ENCODE results near the gene GRM8. TPM values are rescaled to one million over a fixed set of nuclear protein-coding genes. Genes with fewer than 3 reads are reported as not detected.
A peak's percentile ranks its signal among the peaks of the same experiment; 100 is the strongest.

Gene GRM8
- total RNA-seq, 1 donor from 2014 or later, result 0.51 TPM

DNA sequence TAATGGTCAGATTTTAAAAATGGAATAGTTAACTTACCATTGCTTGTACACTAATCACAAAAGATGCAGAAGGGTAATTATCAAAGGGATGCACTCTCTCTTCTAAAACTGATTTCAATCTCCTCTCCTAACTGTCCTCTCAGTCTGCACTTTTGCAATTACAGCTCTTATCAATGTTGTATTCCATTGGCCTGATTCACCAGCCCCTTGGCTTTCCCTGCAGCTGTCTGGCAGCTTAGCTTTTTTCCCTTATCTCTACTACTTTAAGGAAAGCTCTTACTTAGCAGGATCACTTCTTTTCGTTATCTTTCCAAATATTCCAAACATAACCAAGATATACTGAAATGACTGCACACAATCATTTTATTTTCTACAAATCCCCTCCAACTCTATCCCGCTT, 448.8 kb downstream of the GRM8 start:
- Mint-ChIP-seq H3K4me1 (ENCODE audit: unreplicated experiment) (no peaks in the 10 kb centered on the region), H3K27ac (ENCODE audit: unreplicated experiment) (no peak overlapping the region), H3K9me3 (ENCODE audit: unreplicated experiment) (no peaks in the 10 kb centered on the region), H3K36me3 (ENCODE audit: unreplicated experiment) (no peaks in the 10 kb centered on the region), H3K4me3 (ENCODE audit: unreplicated experiment) (no peak overlapping the region), H3K27me3 (ENCODE audit: unreplicated experiment) (peaks cover 11% of the 10 kb centered on the region)
- no peak for DNase-seq (ENCODE audit: extremely low spot score, unreplicated experiment)
- TF ChIP-seq, protein P1, sequence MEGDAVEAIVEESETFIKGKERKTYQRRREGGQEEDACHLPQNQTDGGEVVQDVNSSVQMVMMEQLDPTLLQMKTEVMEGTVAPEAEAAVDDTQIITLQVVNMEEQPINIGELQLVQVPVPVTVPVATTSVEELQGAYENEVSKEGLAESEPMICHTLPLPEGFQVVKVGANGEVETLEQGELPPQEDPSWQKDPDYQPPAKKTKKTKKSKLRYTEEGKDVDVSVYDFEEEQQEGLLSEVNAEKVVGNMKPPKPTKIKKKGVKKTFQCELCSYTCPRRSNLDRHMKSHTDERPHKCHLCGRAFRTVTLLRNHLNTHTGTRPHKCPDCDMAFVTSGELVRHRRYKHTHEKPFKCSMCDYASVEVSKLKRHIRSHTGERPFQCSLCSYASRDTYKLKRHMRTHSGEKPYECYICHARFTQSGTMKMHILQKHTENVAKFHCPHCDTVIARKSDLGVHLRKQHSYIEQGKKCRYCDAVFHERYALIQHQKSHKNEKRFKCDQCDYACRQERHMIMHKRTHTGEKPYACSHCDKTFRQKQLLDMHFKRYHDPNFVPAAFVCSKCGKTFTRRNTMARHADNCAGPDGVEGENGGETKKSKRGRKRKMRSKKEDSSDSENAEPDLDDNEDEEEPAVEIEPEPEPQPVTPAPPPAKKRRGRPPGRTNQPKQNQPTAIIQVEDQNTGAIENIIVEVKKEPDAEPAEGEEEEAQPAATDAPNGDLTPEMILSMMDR (IDR thresholded peaks at IDR 0.05), result no peak

DNA sequence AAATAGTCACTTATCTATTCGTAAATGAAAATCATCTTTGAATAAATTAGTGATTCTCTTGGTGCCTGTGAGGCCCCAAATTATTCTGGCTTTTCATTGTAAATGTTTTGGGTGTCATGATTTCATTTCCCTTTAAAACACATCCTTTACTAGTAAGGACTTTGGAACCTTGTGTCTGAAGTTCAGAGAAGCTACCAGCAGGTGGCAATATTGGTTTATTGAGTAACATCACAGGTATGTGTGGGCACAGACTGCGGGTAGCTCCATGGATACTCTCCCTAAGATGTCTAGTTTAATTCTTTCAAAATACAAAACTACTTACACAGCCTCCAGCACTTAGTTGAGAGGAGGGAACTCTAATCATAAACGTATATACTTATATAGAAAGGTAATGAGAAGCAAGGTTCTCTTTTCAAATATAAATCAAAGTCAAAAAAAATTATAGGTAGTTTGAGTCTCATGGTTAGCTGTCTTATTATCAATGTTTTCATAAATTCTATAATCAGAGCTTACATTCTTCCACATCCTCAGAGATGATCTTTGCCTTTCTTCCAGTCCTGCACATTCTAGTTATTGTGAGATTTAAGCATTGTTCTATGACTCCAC, 449.6 kb downstream of the GRM8 start:
- no peak for DNase-seq (ENCODE audit: extremely low spot score, unreplicated experiment)
- TF ChIP-seq, protein P1 (IDR thresholded peaks at IDR 0.05), result peak; percentile 64
- H3K9me3 Mint-ChIP-seq (ENCODE audit: unreplicated experiment), result no peaks in the 10 kb centered on the region

DNA sequence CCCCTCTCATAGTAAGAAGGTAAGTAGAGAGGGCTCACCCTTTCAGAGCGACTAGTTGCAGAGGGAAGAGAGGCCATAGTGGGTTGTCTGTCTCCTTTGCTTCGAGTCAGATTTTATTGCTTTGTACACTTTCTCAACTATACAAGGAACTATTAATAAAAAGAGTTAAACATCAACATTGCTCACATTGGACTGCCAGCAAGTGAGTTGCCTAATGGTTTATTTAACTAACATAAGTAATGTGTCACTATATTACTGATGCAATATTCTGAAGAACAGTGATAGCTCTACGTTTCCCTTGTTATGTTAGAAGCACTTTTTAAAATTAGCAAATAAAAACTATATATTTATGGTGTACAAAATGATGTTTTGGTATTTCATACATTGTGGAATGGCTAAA, 451.0 kb downstream of the GRM8 start:
- Mint-ChIP-seq H3K9me3 (ENCODE audit: unreplicated experiment) (no peaks in the 10 kb centered on the region), H3K4me3 (ENCODE audit: unreplicated experiment) (no peak overlapping the region), H3K27me3 (ENCODE audit: unreplicated experiment) (peaks cover 11% of the 10 kb centered on the region), H3K4me1 (ENCODE audit: unreplicated experiment) (no peaks in the 10 kb centered on the region), H3K27ac (ENCODE audit: unreplicated experiment) (no peak overlapping the region), H3K36me3 (ENCODE audit: unreplicated experiment) (no peaks in the 10 kb centered on the region)
- TF ChIP-seq, protein P1 (IDR thresholded peaks at IDR 0.05), result no peak
- no peak for DNase-seq (ENCODE audit: extremely low spot score, unreplicated experiment)

More for the DNA sequence above, 449.6 kb downstream of the GRM8 start:
- Mint-ChIP-seq H3K27me3 (ENCODE audit: unreplicated experiment) (peaks cover 11% of the 10 kb centered on the region), H3K4me1 (ENCODE audit: unreplicated experiment) (no peaks in the 10 kb centered on the region), H3K36me3 (ENCODE audit: unreplicated experiment) (no peaks in the 10 kb centered on the region), H3K4me3 (ENCODE audit: unreplicated experiment) (no peak overlapping the region), H3K27ac (ENCODE audit: unreplicated experiment) (no peak overlapping the region)

DNA sequence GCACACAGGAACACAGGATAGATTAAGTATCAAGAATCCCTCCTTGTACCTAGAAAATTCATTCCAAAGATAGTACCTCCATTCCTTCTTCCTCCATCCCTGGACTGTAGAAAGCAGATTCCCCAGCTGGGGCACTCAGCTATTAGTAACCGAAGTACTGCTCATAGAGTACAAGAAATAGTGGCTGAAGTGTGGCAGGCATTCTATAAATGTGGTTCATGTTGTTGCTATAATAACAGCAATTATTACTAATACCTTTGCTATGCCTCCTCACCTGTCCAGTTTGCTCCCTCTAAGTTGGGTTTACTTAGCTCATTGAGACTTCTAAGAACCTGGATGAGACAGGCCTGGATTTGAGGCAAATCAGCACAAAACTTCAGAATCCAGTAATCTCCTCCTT, 453.2 kb downstream of the GRM8 start:
- Mint-ChIP-seq H3K27me3 (ENCODE audit: unreplicated experiment) (peaks cover 16% of the 10 kb centered on the region), H3K27ac (ENCODE audit: unreplicated experiment) (no peak overlapping the region), H3K4me3 (ENCODE audit: unreplicated experiment) (no peak overlapping the region), H3K4me1 (ENCODE audit: unreplicated experiment) (no peaks in the 10 kb centered on the region), H3K9me3 (ENCODE audit: unreplicated experiment) (no peaks in the 10 kb centered on the region), H3K36me3 (ENCODE audit: unreplicated experiment) (no peaks in the 10 kb centered on the region)
- DNase-seq (ENCODE audit: extremely low spot score, unreplicated experiment), result no peak
- TF ChIP-seq, protein P1 (IDR thresholded peaks at IDR 0.05), result no peak

GRCh38 chr7:126792521-126792920, 460.2 kb downstream of the GRM8 start:
- H3K9me3 Mint-ChIP-seq (ENCODE audit: unreplicated experiment), result no peaks in the 10 kb centered on the region
- no peak for DNase-seq (ENCODE audit: extremely low spot score, unreplicated experiment)
- H3K4me1 Mint-ChIP-seq (ENCODE audit: unreplicated experiment), result no peaks in the 10 kb centered on the region
- H3K27ac Mint-ChIP-seq (ENCODE audit: unreplicated experiment), result no peak overlapping the region
- no peaks in the 10 kb centered on the region for H3K36me3 Mint-ChIP-seq (ENCODE audit: unreplicated experiment)
- H3K4me3 Mint-ChIP-seq (ENCODE audit: unreplicated experiment), result no peak overlapping the region
- H3K27me3 Mint-ChIP-seq (ENCODE audit: unreplicated experiment), result peaks cover 18% of the 10 kb centered on the region
- TF ChIP-seq, protein P1 (IDR thresholded peaks at IDR 0.05), result no peak
